Karpas-422 (cell line): ENCODE measurements around the gene TNPO1. TPM values are rescaled to one million over a fixed set of nuclear protein-coding genes. Genes with fewer than 3 reads are reported as not detected.
"Not testable (repeated sequence)": the region's sequence is repeated elsewhere in the genome, so short reads cannot be mapped to it uniquely, and the experiment has no call there.

Experiments
- DNase-seq: peaks from one replicate; pipeline ENCODE4 v3.0.0-alpha.2; 2015
- H2AFZ ChIP-seq: fragments of 200-600 bp; sonication (generic); 2 replicates; pipeline ENCODE4 v1.6.1; 2014; ENCODE audit warnings: antibody characterized with exemption, low read length, mixed read lengths
- H3K27ac ChIP-seq: fragments of 200-600 bp; sonication (generic); 2 replicates; pipeline ENCODE4 v1.5.1; 2014; ENCODE audit warnings: mild to moderate bottlenecking, low read length, moderate library complexity
- H3K27me3 ChIP-seq: fragments of 200-600 bp; sonication (generic); 2 replicates; pipeline ENCODE4 v1.6.1; 2014; ENCODE audit warnings: low read length, mixed read lengths
- H3K36me3 ChIP-seq: fragments of 200-600 bp; sonication (generic); 2 replicates; pipeline ENCODE4 v1.6.1; 2014; ENCODE audit warnings: low read length, mixed read lengths; ENCODE audit not compliant: insufficient read depth
- H3K4me1 ChIP-seq: fragments of 200-600 bp; sonication (generic); 2 replicates; pipeline ENCODE4 v1.6.1; 2014; ENCODE audit warnings: mild to moderate bottlenecking, low read length, mixed read lengths
- H3K4me2 ChIP-seq: fragments of 200-600 bp; sonication (generic); 2 replicates; pipeline ENCODE4 v1.6.1; 2014; ENCODE audit warnings: low read length, low read depth, mild to moderate bottlenecking; ENCODE audit not compliant: poor library complexity, severe bottlenecking
- H3K4me3 ChIP-seq: fragments of 200-600 bp; sonication (generic); 2 replicates; pipeline ENCODE4 v1.5.1; 2014; ENCODE audit warnings: mild to moderate bottlenecking, antibody characterized with exemption, low read length, mixed read lengths
- H3K79me2 ChIP-seq: fragments of 200-600 bp; sonication (generic); 2 replicates; pipeline ENCODE4 v1.6.1; 2014; ENCODE audit warnings: mild to moderate bottlenecking, low read length, mixed read lengths
- H3K9ac ChIP-seq: fragments of 200-600 bp; sonication (generic); 2 replicates; pipeline ENCODE4 v1.6.0; 2014; ENCODE audit warnings: low read length
- H3K9me2 ChIP-seq: fragments of 200-600 bp; sonication (generic), shearing (Covaris generic); replicated peaks from 2 replicates; pipeline ENCODE4 v1.6.0; 2014; ENCODE audit warnings: mild to moderate bottlenecking, low read length, moderate library complexity; ENCODE audit not compliant: insufficient read depth
- H3K9me3 ChIP-seq: fragments of 300-700, 200-600 bp; sonication (generic); 2 replicates; pipeline ENCODE4 v1.6.1; 2014; ENCODE audit warnings: low read length, mixed read lengths
- H4K20me1 ChIP-seq: fragments of 200-600 bp; sonication (generic); 2 replicates; pipeline ENCODE4 v1.6.1; 2014; ENCODE audit warnings: mild to moderate bottlenecking, antibody characterized with exemption, low read length, low read depth; ENCODE audit not compliant: insufficient read depth
- total RNA-seq: library from RNA; depleted of rRNA; stranded (reverse); fragments of >200 nt; shearing (Covaris generic); gene quantifications from 2 replicates; pipeline ENCODE4 v1.2.3, GENCODE V29; 2014; ENCODE audit warnings: low replicate concordance

The TNPO1 gene
- total RNA-seq, 1 experiment from 2014 or later = 94.1 TPM

DNA sequence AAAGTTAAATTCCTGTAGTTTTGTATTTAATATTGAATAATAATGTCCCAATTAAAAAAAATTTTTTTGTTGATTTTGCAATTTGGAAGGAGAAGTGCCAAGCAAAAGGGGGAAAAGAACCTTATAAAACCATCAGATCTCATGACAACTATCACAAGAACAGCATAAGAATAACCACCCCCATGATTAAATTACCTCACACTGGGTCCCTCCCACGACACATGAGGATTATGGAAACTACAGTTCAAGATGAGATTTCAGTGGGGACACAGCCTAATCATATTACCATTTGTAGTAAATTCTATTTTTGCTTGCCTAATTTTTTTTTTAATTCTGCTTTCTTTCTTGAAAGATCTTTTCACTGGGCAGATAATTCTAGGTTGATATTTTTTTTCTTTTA is 106.0 kb downstream of the TNPO1 start:
- Histone ChIP-seq H3K27ac (no peak overlapping the region), H3K9me2 (no peaks in the 10 kb centered on the region), H3K79me2 (no peaks in the 10 kb centered on the region), H3K9me3 (no peaks in the 10 kb centered on the region), H2AFZ (no peak overlapping the region), H3K36me3 (no peaks in the 10 kb centered on the region), H4K20me1 (no peaks in the 10 kb centered on the region), H3K4me3 (no peak overlapping the region), H3K27me3 (no peaks in the 10 kb centered on the region), H3K4me1 (no peaks in the 10 kb centered on the region), H3K9ac (no peak overlapping the region), H3K4me2 (no peak overlapping the region)
- DNase-seq = no peak

DNA sequence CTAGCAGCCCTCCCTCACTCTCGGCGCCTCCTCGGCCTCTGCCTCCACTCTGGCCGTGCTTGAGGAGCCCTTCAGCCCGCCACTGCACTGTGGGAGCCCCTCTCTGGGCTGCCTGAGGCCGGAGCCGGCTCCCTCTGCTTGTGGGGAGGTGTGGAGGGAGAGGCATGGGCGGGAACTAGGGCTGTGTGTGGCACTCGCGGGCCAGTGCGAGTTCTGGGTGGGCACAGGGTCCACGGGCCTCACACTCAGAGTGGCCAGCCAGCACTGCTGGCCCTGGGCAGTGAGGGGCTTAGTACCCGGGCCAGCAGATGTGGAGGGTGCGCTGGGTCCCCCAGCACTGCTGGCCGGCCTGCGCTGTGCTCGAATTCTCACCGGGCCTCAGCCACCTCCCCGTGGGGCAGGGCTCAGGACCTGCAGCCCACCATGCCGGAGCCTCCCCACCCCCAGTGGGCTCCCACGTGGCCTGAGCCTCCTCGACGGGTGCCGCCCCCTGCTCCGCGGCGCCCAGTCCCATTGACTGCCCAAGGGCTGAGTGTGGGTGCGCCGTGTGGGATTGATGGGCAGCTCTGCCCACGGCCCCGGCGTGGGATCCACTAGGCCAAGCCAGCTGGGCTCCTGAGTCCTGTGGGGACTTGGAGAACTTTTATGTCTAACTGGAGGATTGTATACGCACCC is 109.0 kb downstream of the TNPO1 start:
- no peaks in the 10 kb centered on the region for H3K36me3 ChIP-seq
- no peak overlapping the region for H3K27ac ChIP-seq

DNA sequence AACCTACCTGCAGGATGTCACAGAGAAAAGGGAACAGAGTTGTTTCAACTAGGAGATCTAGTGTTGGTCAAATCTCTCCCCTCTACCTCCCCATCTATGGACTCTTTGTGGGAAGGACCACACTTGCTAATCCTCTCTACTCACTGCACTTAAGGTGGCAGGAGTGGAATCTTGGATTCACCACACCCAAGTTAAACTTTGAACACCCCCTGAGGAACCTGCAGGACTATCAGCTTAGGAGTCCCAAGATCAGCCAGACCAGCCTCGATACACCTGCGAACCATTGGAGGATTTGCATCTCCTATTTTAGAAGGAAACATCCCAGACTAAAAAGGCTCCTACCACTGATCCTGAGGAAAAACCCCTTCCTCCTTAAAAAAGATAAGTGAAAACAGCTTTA is 116.2 kb downstream of the TNPO1 start:
- H3K4me1 ChIP-seq, DNase-seq, H3K9me3 ChIP-seq, H3K27ac ChIP-seq, H3K4me3 ChIP-seq, H2AFZ ChIP-seq, H3K79me2 ChIP-seq, H3K9me2 ChIP-seq, H3K4me2 ChIP-seq, H3K27me3 ChIP-seq, H3K9ac ChIP-seq, H3K36me3 ChIP-seq, H4K20me1 ChIP-seq: not testable (repeated sequence)

More for the DNA sequence above, 109.0 kb downstream of the TNPO1 start:
- Histone ChIP-seq H3K9me2 (no peaks in the 10 kb centered on the region), H3K27me3 (no peaks in the 10 kb centered on the region), H3K4me1 (no peaks in the 10 kb centered on the region), H3K79me2 (no peaks in the 10 kb centered on the region), H3K4me2 (no peak overlapping the region), H3K4me3 (no peak overlapping the region), H2AFZ (no peak overlapping the region), H4K20me1 (no peaks in the 10 kb centered on the region), H3K9ac (no peak overlapping the region), H3K9me3 (no peaks in the 10 kb centered on the region)
- DNase-seq = no peak

DNA sequence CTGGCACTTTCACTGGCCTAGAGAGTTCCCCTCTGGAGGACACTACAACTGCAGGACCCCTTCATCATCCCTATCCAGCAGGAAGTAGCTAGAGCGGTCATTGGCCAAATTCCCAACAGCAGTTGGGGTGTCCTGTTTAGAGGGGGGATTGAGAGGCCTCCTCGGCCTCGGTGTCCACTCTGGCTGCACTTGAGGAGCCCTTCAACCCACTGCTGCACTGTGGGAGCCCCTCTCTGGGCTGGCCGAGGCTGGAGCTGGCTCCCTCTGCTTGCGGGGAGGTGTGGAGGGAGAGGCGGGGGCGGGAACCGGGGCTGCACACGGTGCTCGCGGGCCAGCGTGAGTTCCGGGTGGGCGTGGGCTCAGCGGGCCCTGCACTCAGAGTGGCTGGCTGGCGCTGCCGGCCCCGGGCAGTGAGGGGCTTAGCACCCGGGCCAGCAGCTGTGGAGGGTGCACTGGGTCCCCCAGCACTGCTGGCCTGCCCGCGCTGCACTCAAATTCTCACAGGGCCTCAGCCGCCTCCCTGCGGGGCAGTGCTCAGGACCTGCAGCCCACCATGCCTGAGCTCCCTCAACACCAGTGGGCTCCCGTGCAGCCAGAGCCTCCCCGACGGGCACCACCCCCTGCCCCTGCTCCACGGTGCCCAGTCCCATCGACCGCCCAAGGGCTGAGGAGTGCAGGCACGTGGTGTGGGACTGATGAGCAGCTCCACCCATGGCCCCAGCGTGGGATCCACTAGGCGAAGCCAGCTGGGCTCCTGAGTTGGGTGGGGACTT is 118.7 kb downstream of the TNPO1 start:
- not testable (repeated sequence) for DNase-seq, H3K9me3 ChIP-seq, H3K9ac ChIP-seq, H3K4me2 ChIP-seq, H3K4me3 ChIP-seq, H2AFZ ChIP-seq, H3K9me2 ChIP-seq, H4K20me1 ChIP-seq, H3K27ac ChIP-seq, H3K4me1 ChIP-seq, H3K36me3 ChIP-seq, H3K27me3 ChIP-seq, H3K79me2 ChIP-seq

DNA sequence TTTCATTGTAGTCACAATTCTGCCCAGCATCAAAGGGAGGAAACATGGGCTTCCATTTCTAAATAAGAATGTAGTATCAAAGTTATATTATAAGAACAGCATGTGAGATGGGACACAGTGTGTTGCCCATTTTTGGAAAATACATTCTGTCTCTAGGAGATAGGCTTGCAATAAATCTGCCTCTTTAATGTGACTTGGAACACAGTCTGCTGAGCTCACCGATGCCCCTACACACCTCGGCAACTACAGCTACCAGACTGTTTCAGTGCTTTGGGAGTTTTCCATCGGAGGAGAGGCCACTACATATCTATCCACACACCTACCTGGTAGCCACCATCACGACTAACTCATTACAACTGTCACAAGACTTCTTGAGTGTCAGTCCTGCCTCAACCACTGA is 120.4 kb downstream of the TNPO1 start:
- H3K36me3 ChIP-seq = no peaks in the 10 kb centered on the region
- H2AFZ ChIP-seq = no peak overlapping the region; the same call in 1 of the 2 replicates
- H4K20me1 ChIP-seq = no peaks in the 10 kb centered on the region
- no peaks in the 10 kb centered on the region for H3K9me3 ChIP-seq
- no peak for DNase-seq
- no peak overlapping the region for H3K9ac ChIP-seq
- no peaks in the 10 kb centered on the region for H3K79me2 ChIP-seq
- H3K9me2 ChIP-seq = no peaks in the 10 kb centered on the region
- H3K27me3 ChIP-seq = no peaks in the 10 kb centered on the region
- no peak overlapping the region for H3K4me2 ChIP-seq
- H3K27ac ChIP-seq = no peak overlapping the region
- no peaks in the 10 kb centered on the region for H3K4me1 ChIP-seq
- H3K4me3 ChIP-seq = no peak overlapping the region

DNA sequence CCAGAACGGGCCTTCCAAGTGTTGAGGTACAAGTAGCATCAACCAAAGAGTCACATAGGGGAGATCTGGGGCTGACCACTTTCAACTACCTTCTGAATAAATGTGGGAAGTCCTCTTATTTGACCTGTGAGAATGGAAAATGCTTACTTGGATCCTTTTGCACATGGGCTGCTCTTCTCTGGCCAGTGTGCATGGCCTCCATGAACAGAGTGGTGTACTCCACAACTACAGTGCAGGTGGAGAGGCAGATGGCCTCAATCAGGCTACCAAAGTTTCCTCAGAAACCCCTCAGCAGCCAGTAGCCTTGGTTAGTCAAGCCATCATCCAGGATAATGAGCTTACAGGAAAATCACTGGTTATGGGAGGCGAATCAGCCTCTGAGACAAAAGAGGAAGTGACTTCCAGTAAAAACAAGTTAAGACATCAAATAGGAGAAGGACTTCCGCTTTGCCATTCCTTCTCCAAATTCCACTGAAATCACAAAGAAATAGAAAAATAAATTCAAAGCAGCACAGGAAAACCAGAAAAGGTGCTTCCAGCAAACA is 121.1 kb downstream of the TNPO1 start:
- Histone ChIP-seq H3K9me2 (no peaks in the 10 kb centered on the region), H3K4me2 (no peak overlapping the region), H3K27me3 (no peaks in the 10 kb centered on the region), H2AFZ (no peak overlapping the region), H3K9me3 (no peaks in the 10 kb centered on the region), H4K20me1 (no peaks in the 10 kb centered on the region), H3K4me1 (no peaks in the 10 kb centered on the region), H3K4me3 (no peak overlapping the region), H3K79me2 (no peaks in the 10 kb centered on the region), H3K9ac (no peak overlapping the region), H3K27ac (no peak overlapping the region), H3K36me3 (no peaks in the 10 kb centered on the region)
- DNase-seq = no peak

DNA sequence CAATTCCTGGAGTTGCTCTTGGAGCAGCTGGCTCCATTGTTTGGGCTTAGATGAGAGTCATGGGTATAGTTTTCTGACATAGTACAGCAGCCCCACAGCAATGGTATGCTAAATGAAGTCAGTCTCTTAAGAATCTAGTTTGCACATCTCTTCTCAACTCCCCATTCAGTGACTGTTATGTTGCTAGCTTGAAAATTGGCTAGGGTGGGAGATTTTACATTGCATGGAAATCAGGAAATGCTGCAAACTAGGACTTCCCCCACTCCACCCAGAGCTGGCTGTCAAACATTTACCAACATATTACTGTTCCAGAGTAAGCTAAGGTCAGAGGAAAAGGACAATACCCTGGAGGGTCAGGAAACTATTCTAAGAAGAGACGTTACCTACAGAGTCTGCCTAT is 121.7 kb downstream of the TNPO1 start:
- H3K4me3 ChIP-seq = no peak overlapping the region
- DNase-seq = no peak
- H3K9ac ChIP-seq = no peak overlapping the region
- no peak overlapping the region for H3K4me2 ChIP-seq
- H2AFZ ChIP-seq = no peak overlapping the region
- H3K27ac ChIP-seq = no peak overlapping the region
- no peaks in the 10 kb centered on the region for H3K36me3 ChIP-seq
- no peaks in the 10 kb centered on the region for H3K4me1 ChIP-seq
- no peaks in the 10 kb centered on the region for H3K9me2 ChIP-seq
- no peaks in the 10 kb centered on the region for H3K79me2 ChIP-seq
- no peaks in the 10 kb centered on the region for H3K27me3 ChIP-seq
- no peaks in the 10 kb centered on the region for H4K20me1 ChIP-seq
- H3K9me3 ChIP-seq = no peaks in the 10 kb centered on the region

DNA sequence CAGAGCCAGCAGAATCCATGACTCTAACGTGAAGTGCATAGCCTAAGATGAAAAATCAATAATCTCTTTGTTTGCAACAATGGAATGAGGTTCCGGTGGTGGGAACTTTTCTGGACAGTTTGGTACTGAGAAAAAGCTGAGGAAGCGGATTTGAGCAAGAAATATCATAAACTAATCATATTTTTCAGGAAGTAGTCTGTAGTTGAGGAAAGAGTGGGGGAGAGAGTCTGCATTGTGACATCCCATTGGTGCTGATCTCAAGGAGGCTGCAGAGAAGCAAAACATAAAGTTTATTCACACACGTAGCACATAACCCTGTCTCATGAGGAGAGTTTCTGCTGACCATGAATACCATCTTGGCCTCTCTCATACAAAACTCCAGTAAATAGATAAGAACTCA is 123.6 kb downstream of the TNPO1 start:
- Histone ChIP-seq H3K4me3 (no peak overlapping the region), H3K27me3 (no peaks in the 10 kb centered on the region), H3K9me2 (no peaks in the 10 kb centered on the region), H3K36me3 (no peaks in the 10 kb centered on the region), H4K20me1 (no peaks in the 10 kb centered on the region), H3K4me1 (peaks cover 6% of the 10 kb centered on the region), H3K9ac (no peak overlapping the region), H3K9me3 (no peaks in the 10 kb centered on the region), H3K79me2 (no peaks in the 10 kb centered on the region), H3K27ac (no peak overlapping the region), H3K4me2 (no peak overlapping the region), H2AFZ (no peak overlapping the region)
- DNase-seq = no peak
